Stimulated activated CD4-positive, alpha-beta T cell treated with anti-CD3 and anti-CD28 coated beads, Interleukin-15, amount 100 ng/mL, for 1 hour (primary cell): ENCODE results near the gene FAM171A1.
"Not testable (repeated sequence)": the region's sequence is repeated elsewhere in the genome, so short reads cannot be mapped to it uniquely, and the experiment has no call there.

Experiments used
- DNase-seq, 2 donors: peaks; one replicate each; pipeline ENCODE4 v3.0.0-alpha.2; 2020; ENCODE audit warnings: low read depth in 1 of 2, low spot score in 1 of 2

The FAM171A1 gene

DNA sequence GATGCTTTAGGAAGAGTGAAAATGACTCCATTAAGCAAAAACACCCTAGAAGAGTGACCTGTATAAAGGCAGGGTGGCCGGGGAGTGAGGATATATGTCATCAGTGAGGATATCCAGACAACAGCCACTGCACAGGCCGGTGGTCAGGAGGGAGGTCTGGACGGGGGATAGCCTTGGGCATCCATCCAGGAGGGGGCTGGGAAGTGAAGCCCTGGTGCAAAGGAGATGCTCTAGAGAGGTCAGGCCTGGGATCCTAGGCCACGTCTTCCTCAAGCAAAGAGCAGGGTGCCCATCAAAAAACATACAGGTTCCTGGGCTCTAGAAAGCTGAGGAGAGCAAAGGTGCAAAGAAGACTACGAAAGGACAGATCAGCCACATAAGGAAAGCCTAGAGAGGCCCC lies 25.6 kb downstream of the FAM171A1 start:
- no peak for DNase-seq

- no peak for DNase-seq
These were observed 26.2 kb downstream of the FAM171A1 start for GRCh38 chr10:15344876-15345285.

- DNase-seq: no peak
These were observed 26.7 kb downstream of the FAM171A1 start for GRCh38 chr10:15344256-15344875.

DNA sequence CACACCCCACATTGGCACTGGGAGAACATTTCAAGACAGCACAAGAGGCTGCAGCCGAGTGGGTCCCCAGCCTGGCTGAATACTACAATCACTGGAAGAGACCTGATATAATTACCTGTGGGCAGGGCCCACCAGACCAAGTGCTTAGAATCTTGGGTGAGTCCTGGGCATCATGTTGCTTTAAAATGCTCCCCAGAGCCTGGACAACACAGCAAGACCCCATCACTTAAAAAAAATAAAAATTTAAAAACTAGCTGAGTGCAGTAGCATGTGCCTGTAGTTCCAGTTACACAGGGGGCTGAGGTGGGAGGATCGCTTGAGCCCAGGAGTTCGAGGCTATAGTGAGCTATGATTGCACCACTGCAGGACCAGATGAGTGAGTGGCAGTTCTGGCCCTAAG lies 28.1 kb downstream of the FAM171A1 start:
- no peak for DNase-seq

GRCh38 chr10:15341502-15342128 lies 29.5 kb downstream of the FAM171A1 start:
- no peak for DNase-seq

GRCh38 chr10:15339892-15340291 lies 31.2 kb downstream of the FAM171A1 start:
- DNase-seq: no peak

DNA sequence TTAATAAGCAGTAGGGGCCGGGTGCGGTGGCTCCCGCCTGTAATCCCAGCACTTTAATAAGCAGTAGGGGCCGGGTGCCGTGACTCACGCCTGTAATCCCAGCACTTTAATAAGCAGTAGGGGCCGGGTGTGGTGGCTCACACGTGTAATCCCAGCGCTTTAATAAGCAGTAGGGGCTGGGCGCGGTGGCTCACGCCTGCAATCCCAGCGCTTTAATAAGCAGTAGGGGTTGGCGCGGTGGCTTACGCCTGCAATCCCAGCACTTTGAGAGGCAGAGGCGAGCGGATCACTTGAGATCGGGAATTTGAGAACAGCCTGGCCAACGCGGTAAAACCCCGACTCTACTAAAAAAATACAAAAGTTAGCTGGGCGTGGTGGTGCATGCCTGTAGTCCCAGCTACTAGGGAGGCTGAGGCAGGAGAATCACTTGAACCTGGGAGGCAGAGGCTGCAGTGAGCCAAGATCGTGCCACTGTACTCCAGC lies 33.6 kb downstream of the FAM171A1 start:
- DNase-seq: not testable (repeated sequence)

- no peak for DNase-seq
These were observed 34.9 kb downstream of the FAM171A1 start for GRCh38 chr10:15336211-15336610.

DNA sequence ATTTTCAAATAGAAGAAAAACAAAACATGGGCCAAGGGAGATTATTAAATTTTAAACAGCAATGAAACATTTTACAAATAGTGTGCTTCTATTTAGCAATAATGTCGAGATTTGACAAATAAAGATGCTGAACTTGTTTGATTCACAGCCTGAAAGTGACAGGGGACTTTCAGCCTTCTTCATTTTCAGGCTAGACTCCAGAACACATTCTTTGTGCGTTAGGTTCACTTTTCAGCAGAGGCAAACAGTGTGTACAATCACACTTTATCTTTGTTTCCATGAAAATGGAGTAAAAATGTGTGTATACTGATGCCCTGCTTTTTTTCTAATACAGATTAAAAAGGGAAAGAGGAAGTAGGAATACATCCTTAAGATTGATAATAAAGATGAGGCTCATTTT lies 35.6 kb downstream of the FAM171A1 start:
- DNase-seq: no peak

DNA sequence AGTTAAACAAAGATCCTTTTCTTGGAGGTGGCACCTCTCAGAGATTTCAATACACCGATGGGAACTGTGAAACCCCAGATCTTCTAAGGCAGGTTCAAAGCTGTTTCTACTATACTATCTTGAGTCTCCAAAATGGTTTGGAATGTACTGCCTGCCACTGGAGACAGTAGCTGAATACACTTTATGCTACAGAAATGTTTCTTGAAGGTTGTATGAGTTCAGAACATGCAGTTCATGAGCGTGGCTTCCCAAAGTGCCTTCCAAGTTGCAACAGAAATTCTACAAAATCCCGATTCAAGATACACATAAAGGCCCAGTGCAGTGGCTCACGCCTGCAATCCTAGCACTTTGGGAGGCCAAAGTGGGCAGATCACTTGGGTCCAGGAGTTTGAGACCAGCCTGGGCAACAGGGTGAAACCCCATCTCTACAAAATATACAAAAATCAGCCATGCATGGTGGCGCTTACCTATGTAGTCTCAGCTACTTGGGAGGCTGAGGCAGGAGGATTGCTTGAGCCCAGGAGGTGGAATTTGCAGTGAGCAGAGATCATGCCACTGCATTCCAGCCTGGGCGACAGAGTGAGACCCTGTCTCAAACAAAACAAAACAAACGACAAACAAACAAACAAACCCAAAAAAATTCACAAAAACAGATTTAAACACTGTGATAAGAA lies 36.3 kb downstream of the FAM171A1 start:
- no peak for DNase-seq

- no peak for DNase-seq
These were observed 37.0 kb downstream of the FAM171A1 start for GRCh38 chr10:15333909-15334649.

DNA sequence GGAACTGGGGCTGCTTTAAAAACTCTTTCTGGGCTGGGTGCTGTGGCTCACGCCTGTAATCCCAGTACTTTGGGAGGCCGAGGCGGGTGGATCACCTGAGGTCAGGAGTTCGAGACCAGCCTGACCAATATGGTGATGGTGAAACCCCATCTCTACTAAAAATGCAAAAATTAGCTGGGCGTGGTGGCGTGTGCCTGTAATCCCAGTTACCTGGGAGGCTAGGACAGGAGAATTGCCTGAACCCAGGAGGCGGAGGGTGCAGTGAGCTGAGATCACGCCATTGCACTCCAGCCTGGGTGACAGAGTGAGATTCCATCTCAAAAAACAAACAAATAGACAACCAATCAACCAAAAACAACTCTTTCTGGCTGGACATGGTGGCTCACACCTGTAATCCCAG lies 37.9 kb downstream of the FAM171A1 start:
- not testable (repeated sequence) for DNase-seq

DNA sequence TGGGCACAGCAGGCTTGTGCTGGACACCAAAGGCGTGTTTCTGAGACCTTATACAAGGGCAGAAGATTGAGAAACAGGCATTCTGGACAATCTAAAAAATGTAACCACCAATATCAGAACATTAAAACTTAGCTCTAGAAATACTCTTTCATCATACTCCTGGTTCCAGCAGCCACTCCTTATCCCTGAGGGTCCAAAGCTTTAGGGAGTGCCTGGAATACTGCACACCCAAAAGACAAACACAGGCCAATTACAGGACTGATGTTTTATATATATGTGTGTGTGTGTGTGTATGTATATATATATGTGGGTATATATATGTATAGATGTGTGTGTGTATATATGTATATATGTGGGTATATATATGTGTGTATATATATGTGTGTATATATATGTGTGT lies 39.6 kb downstream of the FAM171A1 start:
- no peak for DNase-seq

DNA sequence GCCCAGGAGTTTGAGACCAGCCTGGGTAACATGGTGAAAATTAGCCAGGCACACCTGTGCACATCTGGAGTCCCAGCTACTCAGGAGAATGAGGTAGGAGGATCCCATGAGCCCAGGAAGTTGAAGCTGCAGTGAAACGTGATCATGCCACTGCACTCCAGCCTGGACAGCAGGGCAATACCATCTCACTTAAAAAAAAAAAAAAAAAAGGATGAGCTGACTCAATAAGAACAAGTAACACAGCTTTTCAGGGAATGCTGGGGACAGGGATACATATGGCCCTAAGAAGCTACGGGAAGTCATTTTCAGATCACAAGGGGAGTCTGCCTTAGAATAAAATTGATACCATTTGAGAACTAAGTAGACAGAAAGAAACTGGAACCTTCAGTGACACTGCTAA lies 41.7 kb downstream of the FAM171A1 start:
- no peak for DNase-seq

DNA sequence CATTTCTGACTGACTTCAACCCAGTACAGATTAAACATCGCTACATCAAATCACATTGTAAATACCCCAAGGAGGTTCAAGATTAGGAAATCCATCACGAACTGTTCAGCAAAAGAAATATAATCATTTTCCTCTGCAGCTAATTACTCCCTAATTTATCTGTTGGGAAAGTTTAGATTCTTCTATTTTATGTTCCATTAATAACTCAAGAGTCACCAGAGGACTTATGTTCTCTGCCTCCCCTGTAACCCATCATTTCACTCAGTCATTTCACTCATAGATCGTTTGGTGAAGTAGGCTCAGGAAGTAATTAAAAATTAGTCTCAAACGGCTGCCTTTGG lies 45.2 kb downstream of the FAM171A1 start:
- DNase-seq: no peak

GRCh38 chr10:15325243-15325943 lies 45.7 kb downstream of the FAM171A1 start:
- DNase-seq: no peak

GRCh38 chr10:15324611-15325010 lies 46.5 kb downstream of the FAM171A1 start:
- DNase-seq: no peak

- no peak for DNase-seq
These were observed 47.0 kb downstream of the FAM171A1 start for GRCh38 chr10:15324113-15324512.

GRCh38 chr10:15322356-15322755 lies 48.7 kb downstream of the FAM171A1 start:
- DNase-seq: no peak

GRCh38 chr10:15321431-15322341 lies 49.4 kb downstream of the FAM171A1 start:
- no peak for DNase-seq
